HepG2 (cell line): ENCODE data around the gene VEPH1.

Experiments
- ZNF674 ChIP-seq: sonication (generic); formaldehyde crosslinking; IDR thresholded peaks from 2 replicates; pipeline ENCODE4 v1.5.0; 2020; ENCODE audit warnings: low read depth, mild to moderate bottlenecking, missing genetic modification reagents
- ZSCAN30 ChIP-seq: sonication (generic); formaldehyde crosslinking; IDR thresholded peaks from 2 replicates; pipeline ENCODE4 v1.5.0; 2020; ENCODE audit warnings: mild to moderate bottlenecking, missing genetic modification reagents
- TF ChIP-seq, protein P1 (sequence below): IDR thresholded peaks from 2 replicates; pipeline ENCODE4 v1.6.1; 2012; ENCODE audit warnings: inconsistent platforms

DNA sequence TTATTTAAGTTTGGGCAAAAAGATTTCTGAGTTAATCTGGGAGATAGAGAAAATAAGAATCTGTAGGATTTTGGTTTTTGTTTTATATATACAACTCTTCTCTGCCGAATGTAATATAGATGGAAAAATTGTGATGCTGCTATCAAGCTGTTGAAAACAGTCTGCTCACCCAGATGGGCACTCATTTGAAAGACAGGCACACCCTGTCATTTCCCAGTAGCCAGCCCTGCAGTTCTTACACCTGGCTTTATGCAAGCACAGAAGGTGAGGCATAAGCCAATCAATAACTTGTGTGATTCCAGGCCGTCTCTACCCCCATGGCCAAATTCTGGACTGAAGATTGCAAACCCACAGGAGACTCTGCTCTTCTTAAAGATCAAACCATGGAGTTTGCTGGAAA, 93.7 kb downstream of the VEPH1 start:
- TF ChIP-seq ZNF674, result no peak
- TF ChIP-seq, protein P1, sequence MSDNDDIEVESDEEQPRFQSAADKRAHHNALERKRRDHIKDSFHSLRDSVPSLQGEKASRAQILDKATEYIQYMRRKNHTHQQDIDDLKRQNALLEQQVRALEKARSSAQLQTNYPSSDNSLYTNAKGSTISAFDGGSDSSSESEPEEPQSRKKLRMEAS, result no peak
- TF ChIP-seq ZSCAN30 (CRISPR knock-in tag), result no peak
